ENCODE results near the gene ITGB7. TPM values are rescaled to one million over a fixed set of nuclear protein-coding genes. Genes with fewer than 3 reads are reported as not detected.

The ITGB7 gene
- total RNA-seq, 1 experiment from 2014 or later, result 0.90 TPM

DNA sequence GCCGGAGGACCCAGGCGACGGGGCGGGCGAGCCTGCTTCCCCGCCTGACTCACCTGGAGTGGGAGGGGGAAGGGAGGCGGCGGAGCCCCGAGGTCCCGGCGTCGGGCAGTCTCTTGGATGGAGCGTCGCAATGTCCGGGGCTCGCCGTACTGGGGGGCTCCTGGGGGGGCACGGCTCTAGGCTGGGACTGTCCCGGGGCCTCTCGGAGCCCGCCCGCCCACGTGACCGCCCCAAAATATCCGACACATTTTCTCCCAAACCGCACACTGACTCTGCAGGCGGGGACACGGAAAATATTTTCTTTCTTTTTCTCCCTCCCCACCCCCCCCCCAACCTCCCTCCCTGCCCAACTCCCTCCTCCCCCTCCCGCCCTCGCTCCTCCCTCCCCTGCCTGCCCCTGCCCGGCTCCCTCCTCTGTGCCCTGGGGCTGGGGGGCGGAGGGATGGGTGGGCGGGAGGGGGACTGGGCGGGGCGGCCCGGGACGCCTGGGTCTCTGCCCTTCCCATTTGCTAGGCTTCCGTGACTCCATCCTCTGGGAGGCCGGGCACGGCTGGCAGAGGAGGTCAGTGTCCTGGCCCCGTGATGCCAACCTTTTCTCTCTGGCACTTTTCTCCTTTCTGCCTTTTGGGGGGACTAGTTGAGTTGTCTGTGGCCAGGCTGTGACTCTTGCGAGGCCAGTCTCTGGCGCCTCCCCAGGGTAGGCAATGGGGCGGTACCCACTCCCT, 25.0 kb upstream of the ITGB7 start, which contains the start of gene RARG (continued):
- TF ChIP-seq, protein P1, sequence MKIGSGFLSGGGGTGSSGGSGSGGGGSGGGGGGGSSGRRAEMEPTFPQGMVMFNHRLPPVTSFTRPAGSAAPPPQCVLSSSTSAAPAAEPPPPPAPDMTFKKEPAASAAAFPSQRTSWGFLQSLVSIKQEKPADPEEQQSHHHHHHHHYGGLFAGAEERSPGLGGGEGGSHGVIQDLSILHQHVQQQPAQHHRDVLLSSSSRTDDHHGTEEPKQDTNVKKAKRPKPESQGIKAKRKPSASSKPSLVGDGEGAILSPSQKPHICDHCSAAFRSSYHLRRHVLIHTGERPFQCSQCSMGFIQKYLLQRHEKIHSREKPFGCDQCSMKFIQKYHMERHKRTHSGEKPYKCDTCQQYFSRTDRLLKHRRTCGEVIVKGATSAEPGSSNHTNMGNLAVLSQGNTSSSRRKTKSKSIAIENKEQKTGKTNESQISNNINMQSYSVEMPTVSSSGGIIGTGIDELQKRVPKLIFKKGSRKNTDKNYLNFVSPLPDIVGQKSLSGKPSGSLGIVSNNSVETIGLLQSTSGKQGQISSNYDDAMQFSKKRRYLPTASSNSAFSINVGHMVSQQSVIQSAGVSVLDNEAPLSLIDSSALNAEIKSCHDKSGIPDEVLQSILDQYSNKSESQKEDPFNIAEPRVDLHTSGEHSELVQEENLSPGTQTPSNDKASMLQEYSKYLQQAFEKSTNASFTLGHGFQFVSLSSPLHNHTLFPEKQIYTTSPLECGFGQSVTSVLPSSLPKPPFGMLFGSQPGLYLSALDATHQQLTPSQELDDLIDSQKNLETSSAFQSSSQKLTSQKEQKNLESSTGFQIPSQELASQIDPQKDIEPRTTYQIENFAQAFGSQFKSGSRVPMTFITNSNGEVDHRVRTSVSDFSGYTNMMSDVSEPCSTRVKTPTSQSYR (CRISPR knock-in tag; IDR thresholded peaks at IDR 0.05), result 0 out of 2 replicates have a peak, but pooled peaks have one; percentile 84
- TF ChIP-seq GRHL2 (CRISPR knock-in tag; IDR thresholded peaks at IDR 0.05; ENCODE audit: insufficient replicate concordance, severe bottlenecking) (no peak), ELF4 (CRISPR knock-in tag; IDR thresholded peaks at IDR 0.05; ENCODE audit: low read depth) (no peak), TEAD1 (CRISPR knock-in tag; IDR thresholded peaks at IDR 0.05) (no peak), FOXK1 (CRISPR knock-in tag; IDR thresholded peaks at IDR 0.05) (0 out of 2 replicates have a peak, but pooled peaks have one; percentile 34)
- TF ChIP-seq, protein P2, sequence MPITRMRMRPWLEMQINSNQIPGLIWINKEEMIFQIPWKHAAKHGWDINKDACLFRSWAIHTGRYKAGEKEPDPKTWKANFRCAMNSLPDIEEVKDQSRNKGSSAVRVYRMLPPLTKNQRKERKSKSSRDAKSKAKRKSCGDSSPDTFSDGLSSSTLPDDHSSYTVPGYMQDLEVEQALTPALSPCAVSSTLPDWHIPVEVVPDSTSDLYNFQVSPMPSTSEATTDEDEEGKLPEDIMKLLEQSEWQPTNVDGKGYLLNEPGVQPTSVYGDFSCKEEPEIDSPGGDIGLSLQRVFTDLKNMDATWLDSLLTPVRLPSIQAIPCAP (CRISPR knock-in tag; IDR thresholded peaks at IDR 0.05), result no peak
- TF ChIP-seq, protein P3, sequence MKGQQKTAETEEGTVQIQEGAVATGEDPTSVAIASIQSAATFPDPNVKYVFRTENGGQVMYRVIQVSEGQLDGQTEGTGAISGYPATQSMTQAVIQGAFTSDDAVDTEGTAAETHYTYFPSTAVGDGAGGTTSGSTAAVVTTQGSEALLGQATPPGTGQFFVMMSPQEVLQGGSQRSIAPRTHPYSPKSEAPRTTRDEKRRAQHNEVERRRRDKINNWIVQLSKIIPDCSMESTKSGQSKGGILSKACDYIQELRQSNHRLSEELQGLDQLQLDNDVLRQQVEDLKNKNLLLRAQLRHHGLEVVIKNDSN (CRISPR knock-in tag; IDR thresholded peaks at IDR 0.05), result peak; percentile 50
- TF ChIP-seq, protein P4, sequence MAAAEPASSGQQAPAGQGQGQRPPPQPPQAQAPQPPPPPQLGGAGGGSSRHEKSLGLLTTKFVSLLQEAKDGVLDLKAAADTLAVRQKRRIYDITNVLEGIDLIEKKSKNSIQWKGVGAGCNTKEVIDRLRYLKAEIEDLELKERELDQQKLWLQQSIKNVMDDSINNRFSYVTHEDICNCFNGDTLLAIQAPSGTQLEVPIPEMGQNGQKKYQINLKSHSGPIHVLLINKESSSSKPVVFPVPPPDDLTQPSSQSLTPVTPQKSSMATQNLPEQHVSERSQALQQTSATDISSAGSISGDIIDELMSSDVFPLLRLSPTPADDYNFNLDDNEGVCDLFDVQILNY (CRISPR knock-in tag; IDR thresholded peaks at IDR 0.05), result no peak
- TF ChIP-seq, protein P5, sequence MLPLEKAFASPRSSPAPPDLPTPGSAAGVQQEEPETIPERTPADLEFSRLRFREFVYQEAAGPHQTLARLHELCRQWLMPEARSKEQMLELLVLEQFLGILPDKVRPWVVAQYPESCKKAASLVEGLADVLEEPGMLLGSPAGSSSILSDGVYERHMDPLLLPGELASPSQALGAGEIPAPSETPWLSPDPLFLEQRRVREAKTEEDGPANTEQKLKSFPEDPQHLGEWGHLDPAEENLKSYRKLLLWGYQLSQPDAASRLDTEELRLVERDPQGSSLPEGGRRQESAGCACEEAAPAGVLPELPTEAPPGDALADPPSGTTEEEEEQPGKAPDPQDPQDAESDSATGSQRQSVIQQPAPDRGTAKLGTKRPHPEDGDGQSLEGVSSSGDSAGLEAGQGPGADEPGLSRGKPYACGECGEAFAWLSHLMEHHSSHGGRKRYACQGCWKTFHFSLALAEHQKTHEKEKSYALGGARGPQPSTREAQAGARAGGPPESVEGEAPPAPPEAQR (CRISPR knock-in tag; IDR thresholded peaks at IDR 0.05), result no peak
- TF ChIP-seq, protein P6, sequence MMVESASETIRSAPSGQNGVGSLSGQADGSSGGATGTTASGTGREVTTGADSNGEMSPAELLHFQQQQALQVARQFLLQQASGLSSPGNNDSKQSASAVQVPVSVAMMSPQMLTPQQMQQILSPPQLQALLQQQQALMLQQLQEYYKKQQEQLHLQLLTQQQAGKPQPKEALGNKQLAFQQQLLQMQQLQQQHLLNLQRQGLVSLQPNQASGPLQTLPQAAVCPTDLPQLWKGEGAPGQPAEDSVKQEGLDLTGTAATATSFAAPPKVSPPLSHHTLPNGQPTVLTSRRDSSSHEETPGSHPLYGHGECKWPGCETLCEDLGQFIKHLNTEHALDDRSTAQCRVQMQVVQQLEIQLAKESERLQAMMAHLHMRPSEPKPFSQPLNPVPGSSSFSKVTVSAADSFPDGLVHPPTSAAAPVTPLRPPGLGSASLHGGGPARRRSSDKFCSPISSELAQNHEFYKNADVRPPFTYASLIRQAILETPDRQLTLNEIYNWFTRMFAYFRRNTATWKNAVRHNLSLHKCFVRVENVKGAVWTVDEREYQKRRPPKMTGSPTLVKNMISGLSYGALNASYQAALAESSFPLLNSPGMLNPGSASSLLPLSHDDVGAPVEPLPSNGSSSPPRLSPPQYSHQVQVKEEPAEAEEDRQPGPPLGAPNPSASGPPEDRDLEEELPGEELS (CRISPR knock-in tag; IDR thresholded peaks at IDR 0.05), result no peak

DNA sequence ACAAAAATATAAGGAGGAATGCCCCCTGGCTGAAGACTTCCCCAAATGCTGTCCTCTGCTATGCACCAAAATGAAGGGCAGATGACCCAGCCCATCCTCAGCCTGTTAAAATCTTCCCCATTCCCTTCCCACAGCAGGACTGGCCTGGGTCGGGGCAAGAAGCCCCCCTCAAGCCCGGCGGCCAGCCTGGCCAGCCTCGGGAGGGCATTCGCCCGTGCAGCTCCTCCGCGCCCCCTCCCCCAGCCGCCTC, 24.5 kb upstream of the ITGB7 start:
- H3K4me3 Mint-ChIP-seq, result peak overlapping the region; percentile 80
- CTCF ChIA-PET, result interaction anchor here (0.6 to 10.2 kb wide), 7 partner anchors 8 to 190 kb away, joined by 3 to 82 read pairs (median 3); partner anchors contain the start of genes AAAS and ESPL1
- no peak for DNase-seq (ENCODE audit: low spot score)
- POLR2A ChIA-PET, result interaction anchor here (1.2 kb wide), 1 partner anchor 11 kb away, joined by 6 read pairs; no protein-coding TSS in a partner anchor
- H3K36me3 Mint-ChIP-seq, result peaks cover 5% of the 10 kb centered on the region
- no peak for ATAC-seq
- no peak overlapping the region for H3K27ac Mint-ChIP-seq
- H3K4me1 Mint-ChIP-seq, result peaks cover 79% of the 10 kb centered on the region
- H3K9me3 Mint-ChIP-seq, result no peaks in the 10 kb centered on the region
- H3K27me3 Mint-ChIP-seq (ENCODE audit: low read depth), result 0 out of 2 replicates have a peak, but pooled peaks cover under 1% of the 10 kb centered on the region
- TF ChIP-seq, protein P4 (CRISPR knock-in tag; IDR thresholded peaks at IDR 0.05), result 0 out of 2 replicates have a peak, but pooled peaks have one; percentile 29
- TF ChIP-seq, protein P7, sequence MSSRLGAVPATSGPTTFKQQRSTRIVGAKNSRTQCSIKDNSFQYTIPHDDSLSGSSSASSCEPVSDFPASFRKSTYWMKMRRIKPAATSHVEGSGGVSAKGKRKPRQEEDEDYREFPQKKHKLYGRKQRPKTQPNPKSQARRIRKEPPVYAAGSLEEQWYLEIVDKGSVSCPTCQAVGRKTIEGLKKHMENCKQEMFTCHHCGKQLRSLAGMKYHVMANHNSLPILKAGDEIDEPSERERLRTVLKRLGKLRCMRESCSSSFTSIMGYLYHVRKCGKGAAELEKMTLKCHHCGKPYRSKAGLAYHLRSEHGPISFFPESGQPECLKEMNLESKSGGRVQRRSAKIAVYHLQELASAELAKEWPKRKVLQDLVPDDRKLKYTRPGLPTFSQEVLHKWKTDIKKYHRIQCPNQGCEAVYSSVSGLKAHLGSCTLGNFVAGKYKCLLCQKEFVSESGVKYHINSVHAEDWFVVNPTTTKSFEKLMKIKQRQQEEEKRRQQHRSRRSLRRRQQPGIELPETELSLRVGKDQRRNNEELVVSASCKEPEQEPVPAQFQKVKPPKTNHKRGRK (CRISPR knock-in tag; IDR thresholded peaks at IDR 0.05; ENCODE audit: borderline replicate concordance), result no peak
- TF ChIP-seq ZBTB21 (CRISPR knock-in tag; IDR thresholded peaks at IDR 0.05; ENCODE audit: borderline replicate concordance), result 0 out of 2 replicates have a peak, but pooled peaks have one; percentile 32
- TF ChIP-seq SMAD3 (CRISPR knock-in tag; IDR thresholded peaks at IDR 0.05; ENCODE audit: borderline replicate concordance), result no peak
- TF ChIP-seq TEAD1 (CRISPR knock-in tag; IDR thresholded peaks at IDR 0.05), result 0 out of 2 replicates have a peak, but pooled peaks have one; percentile 34
- TF ChIP-seq, protein P8, sequence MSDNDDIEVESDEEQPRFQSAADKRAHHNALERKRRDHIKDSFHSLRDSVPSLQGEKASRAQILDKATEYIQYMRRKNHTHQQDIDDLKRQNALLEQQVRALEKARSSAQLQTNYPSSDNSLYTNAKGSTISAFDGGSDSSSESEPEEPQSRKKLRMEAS (CRISPR knock-in tag; IDR thresholded peaks at IDR 0.05), result peak; percentile 39; the same call in 1 of the 2 replicates
- 0 out of 2 replicates have a peak, but pooled peaks have one; percentile 39 for TF ChIP-seq TP53 (CRISPR knock-in tag; IDR thresholded peaks at IDR 0.05)
- TF ChIP-seq, protein P9, sequence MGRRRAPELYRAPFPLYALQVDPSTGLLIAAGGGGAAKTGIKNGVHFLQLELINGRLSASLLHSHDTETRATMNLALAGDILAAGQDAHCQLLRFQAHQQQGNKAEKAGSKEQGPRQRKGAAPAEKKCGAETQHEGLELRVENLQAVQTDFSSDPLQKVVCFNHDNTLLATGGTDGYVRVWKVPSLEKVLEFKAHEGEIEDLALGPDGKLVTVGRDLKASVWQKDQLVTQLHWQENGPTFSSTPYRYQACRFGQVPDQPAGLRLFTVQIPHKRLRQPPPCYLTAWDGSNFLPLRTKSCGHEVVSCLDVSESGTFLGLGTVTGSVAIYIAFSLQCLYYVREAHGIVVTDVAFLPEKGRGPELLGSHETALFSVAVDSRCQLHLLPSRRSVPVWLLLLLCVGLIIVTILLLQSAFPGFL (CRISPR knock-in tag; IDR thresholded peaks at IDR 0.05; ENCODE audit: borderline replicate concordance), result no peak
- TF ChIP-seq, protein P6 (CRISPR knock-in tag; IDR thresholded peaks at IDR 0.05), result peak; percentile 71

All from WTC11 (cell line).